ENCODE measurements around the gene GTF2H3.

GTF2H3 gene

DNA sequence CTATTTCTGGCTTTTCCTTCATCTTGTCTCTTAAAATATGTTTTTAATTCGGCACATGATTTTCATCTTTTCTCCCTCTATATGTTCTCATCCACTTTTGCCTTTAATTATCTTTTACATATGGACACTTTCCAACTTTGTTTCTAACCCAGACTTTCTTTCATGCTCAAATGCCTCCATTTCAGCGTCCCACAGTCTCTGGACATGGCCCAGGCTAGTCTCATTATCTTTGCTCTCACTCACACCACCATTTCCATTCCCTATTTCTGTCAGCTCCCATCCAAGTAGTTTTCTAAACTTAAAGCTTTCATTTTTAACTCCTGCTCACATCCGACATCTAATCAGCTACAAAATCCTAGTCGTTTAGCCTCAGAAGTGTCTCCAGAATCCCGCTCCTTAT is 14.8 kb downstream of the GTF2H3 start:
- DNase-seq = no peak

DNA sequence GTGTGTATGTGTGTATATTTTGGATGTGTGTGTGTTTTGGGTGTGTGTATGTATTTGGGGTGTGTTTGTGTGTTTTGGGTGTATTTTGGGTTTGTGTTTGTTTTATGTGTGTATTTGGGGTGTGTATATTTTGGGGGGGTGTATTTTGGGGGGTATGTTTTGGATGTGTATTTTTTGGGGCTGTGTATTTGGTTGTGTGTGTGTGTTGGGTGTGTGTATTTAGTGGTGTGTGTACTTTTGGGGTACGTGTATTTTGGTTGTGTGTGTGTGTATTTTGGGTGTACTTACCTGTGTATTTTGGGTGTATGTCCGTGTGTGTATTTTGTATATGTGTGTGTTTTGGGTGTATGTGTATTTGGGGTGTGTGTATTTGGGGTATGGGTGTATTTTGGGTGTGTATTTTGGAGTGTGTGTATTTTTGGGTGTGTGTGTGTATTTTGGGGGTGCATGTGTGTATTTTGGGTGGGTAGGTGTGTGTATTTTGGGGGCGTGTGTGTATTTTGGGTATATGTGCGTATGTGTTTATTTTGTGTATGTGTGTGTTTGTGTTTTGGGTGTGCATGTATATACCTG is 20.6 kb downstream of the GTF2H3 start:
- DNase-seq = no peak

DNA sequence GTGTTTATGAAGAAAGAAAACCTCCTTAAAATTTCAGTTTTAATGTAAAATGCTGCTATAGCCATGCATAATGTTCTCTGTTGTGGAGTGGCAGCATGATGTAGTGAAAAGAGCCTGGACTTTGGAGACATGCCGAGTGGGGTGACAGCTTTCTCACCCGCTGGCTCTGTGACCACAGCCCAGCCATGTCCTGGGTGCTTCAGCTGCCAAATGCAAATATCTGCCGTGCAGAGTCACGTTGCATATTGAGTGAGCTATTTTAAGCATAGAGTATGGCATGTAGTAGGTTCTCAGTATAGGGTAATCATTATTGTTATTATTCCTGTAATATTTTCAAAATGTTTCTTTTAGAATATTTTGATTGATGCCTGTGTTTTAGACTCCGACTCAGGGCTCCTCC is 21.8 kb downstream of the GTF2H3 start:
- no peak for DNase-seq

DNA sequence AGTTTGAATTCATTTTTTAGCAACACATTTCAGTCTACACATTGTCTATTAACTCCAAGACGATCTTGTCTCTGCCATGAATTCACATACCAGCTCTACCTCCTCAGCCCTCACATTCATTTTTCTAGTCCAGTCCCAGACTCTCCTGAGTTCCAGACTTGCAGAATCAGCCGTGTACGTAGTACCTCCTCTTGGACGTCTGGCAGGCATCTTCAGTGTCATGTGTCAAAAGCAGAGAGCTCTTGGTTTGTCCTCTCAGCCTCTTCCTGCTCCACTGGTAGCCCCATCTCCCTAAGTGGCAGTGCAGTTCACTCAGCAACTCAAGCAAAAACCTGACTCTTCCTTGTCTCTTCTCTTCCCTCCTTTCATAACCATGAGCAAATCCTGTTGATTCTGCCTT is 22.8 kb downstream of the GTF2H3 start:
- no peak for DNase-seq

DNA sequence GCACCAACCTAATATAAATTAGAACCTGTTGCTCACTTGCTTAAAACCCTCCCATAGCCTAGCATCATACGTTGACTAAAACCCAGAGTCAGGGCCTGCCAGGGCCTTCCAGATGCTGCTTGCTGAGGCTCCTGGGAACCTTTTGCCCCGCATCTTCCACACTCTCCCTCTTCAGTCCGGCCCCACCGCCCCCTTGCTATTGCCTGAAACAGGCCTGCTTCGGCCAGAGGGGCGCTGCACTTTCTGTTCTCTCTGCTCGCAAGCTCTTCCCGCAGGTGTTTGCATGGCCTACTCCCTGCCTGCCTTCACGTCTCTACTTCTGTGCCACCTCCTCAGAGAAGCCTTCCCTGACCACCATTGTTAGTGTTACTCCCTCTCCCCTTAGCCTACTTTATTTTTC is 23.6 kb downstream of the GTF2H3 start:
- DNase-seq = no peak

DNA sequence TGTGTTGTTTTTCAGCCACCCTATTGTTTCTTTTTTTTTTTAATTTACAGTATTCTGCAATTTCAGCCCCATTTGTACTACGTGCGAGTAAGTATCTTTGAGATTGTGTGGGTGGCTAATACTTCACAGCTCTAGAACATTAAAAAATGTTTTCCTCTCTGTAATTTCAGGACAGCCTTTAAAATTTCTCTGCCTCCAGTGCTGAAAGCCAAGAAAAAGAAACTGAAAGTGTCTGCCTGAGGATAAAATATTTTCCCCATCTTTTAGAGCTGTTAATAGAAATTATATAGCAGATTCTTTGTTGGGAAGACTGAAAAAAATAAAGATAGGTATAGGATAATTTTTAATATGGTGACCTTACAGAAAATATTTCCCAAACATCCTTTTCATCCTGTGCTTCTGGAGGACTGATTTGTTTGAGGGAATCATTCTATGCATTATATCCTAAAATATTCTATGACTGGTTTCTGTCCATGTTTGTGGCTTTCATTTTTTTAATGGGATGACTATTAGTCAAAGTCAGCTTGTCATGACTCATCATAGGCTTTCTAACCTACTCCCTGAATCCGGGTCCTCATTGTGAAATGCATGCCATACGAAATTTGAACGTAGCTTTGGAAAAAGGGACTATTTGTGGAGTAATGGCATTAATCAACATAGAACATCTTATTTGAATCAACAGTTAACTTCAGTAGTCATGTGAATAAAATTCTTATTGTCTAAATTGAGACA is 26.5 kb downstream of the GTF2H3 start:
- no peak for DNase-seq

DNA sequence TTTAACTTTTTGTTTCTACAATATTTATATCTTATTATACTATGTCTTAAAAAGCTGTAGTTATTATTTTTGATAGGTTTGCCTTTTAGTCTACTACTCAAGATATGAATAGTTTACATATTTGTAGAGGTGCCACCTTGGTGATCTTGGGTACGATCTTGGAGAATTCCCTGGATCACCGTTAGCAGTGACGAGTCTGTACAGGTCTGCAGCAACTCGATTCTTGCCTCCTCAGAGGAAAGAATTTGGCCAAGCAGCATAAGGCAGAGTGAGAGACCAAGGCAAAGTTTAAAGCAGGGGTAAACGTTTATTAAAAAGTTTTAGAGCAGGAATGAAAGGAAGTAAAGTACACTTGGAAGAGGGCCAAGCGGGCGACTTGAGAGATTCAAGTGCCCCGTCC is 34.1 kb downstream of the GTF2H3 start:
- DNase-seq = no peak

DNA sequence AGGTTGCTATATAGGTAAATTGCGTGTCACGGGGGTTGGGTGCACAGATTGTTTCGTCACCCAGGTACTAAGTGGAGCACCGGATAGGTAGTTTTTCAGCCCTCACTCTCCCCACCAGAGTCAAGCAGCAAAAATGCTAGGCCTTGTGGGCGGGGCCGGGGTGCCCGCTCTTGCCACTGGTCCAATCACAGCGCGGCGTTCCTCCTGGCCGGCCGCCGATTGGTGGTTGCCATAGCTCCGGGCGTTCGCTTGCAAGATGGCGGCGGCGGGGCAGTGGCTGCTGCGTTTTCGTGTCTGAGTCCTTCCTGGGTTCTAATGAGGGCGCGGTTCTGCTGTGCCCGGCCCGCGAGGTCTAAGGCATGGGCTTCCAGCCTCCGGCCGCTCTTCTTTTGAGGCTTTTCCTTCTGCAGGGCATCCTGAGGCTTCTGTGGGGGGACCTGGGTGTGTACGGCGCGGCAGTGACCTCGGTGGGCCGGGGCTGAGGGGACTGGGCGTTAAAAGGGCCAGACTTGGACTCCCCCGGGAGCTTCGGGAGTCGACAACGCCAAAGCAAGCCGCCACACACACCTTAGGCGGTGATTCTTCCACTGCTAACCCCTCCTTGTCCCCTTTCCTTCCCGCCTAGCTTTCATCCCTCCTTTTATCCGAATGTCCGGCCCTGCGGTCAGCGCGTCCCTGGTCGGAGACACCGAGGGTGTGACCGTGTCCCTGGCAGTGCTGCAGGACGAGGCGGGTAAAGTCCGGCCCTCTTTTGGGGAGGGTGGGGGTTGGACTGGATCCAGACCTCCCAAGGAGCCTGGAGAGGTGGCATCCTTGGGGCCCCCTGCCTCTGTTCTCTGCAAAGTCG is 37.5 kb downstream of the GTF2H3 start, which contains the start of gene TCTN2:
Gene TCTN2, plus strand, starts transcription at position 232 of the 847 bp plus-strand sequence. Its CDS starts 128 bp downstream, at position 360.
- peak; percentile 91 for DNase-seq

DNA sequence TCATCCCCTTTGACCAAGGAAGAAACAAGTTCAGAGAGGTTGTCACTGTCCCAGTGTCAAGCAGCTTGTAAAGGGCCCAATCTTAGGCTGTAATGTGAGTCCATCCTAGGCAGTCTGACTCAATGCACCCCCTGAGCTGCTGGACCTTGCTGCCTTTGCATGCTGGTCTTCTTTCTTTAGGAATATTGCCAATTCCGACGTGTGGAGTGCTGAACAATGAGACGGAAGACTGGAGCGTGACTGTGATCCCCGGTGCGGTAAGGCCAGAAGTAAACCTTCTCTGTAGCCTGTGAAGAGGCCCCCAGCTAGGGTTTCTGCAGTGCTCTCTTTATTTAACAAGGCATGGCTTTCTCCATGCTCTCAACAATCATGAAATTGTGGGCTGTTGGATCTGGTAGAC is 38.2 kb downstream of the GTF2H3 start:
- no peak for DNase-seq

DNA sequence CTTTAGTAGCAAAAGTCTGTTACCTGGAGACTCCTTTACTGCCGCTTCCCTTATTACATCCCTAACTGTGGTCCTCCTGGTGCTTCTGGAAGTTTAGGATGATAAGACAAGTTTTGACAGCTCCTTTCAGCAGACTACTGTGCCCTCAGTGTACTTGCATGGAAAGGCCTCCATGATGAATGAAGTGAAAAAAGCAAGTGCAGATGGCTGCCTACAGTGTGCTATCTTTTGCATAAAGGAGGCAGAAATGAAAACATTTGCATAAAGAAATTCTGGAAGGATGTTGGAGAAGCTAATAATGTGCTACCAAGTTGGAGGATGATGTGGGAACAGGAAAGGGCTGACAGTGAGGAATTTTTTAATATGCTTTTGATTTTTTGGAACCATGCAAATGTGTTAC is 41.8 kb downstream of the GTF2H3 start:
- DNase-seq = no peak

DNA sequence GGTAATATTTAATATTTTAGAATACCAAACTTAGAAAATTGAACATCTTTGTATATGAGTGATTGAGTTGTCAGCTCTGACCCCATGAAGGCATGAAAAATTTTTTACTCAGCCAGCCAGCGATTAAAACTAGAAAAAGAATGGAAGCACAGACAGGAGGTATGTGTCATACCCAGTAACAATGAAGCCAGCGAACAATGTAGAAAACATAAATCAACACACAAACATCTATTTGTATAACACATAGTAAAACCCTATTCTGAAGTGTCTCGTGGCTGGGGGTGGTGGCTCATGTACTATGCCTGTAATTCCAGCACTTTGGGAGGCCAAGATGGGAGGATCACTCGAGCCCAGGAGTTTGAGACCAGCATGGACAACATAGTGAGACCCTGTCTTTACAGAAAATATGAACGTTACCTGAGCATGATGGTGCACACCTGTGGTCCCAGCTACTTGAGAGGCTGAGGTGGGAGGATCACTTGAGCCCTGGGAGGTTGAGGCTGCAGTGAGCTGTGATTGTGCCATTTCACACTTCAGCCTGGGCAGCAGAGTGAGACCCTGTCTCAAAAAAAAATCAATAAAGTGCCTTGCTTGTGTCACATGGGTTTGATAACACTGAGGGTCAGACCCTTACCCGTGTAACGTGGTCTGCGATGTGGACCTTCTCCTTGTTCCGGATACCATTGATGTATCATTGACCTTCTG is 43.1 kb downstream of the GTF2H3 start:
- DNase-seq = no peak

DNA sequence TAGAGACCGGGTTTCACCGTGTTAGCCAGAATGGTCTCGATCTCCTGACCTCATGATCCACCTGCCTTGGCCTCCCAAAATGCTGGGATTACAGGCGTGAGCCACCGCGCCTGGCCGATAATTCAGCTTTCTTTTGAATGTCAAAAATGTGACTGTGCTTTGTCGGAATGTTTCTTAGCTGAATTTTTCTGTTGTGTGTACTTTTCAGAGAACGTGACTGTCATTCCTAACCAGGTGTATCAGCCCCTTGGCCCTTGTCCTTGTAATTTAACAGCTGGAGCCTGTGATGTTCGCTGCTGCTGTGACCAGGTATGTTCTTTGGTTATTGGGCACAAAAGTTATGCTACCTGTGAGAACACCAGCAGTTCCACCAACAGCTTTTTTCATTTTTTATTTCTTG is 45.4 kb downstream of the GTF2H3 start:
- no peak for DNase-seq

DNA sequence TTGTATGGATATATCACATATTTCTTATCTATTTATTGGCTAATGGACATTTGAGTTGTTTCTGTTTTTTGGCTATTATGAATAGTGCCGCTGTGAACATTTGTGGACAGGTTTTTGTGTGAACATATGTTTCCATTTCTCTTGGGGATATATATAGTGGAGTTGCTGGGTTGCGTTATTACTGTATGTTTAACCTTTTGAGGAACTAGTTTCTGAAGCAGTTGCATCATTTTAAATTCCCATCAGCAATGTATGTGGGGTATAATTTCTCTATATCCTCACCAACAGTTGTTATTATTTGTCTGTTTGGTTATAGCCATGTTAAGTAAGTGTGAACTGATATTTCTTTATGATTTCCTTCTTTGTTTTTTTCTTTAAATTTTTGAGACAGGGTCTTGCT is 48.0 kb downstream of the GTF2H3 start:
- no peak for DNase-seq

DNA sequence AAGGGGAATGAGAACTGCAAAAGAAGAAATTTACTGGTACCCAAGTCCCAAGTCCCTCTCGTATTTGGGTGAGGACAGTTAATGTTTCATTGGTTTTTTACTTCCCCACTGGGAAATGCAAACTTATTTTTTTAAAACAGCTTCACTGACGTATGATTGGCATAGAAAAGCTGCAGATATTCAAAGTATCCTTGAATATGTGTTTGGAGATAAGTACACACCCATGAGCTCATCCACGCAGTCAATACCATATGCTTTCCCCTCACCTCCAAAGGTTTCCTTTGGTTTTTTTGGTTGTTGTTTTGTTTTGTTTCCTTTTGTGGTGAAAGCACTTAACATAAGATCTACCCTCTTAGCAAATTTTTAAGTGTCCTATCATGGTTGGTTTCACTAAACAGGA is 50.3 kb downstream of the GTF2H3 start:
- DNase-seq = no peak

DNA sequence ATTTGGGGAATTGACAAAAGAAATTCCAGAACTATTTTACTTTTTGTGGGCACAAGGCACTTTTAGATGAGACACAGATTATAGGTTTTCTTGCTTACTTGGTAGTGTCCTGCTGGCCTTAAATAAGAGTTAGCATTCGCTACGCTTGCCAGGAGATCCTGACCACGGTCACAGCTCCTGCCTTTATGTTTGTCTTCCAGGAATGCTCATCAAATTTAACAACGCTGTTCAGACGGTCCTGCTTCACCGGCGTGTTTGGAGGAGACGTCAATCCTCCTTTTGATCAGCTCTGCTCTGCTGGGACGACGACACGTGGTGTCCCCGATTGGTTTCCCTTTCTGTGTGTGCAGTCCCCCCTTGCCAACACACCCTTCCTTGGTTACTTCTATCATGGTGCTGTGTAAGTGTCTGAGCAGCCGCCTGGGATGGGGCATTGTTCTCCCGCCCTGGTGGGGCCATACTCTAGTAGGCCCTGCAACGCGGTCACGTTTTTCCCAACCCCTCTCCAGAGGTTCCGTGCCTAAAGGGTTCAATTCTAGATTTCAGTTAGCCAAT is 53.1 kb downstream of the GTF2H3 start:
- DNase-seq = no peak

DNA sequence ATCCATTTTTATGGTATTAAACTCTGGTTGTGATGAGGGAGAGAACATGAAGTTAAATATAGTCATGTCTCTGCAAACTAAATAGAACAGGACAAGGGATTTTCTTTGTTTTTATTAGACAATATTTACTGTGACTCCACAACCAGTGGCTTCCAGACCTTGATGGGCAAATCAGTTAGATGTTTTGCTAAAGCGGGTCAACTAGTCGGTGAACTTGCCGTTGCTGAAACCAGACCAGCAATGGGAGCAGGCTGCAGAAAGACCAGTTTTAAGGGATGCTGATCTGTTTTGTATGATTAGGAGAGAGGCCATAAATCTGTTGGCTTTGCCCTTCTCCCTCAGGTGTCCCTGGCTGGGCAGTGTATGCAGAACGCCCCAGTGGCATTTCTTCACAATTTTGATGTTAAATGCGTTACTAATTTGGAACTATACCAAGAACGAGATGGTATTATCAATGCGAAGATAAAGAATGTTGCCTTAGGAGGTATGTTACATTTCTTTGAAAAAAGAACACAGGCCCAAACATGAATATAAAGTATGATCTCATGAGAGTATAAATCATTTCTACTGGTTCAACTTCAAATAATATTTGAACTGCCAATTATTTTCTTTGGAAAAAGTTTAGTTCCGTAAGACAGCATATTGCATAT is 56.7 kb downstream of the GTF2H3 start:
- no peak for DNase-seq

DNA sequence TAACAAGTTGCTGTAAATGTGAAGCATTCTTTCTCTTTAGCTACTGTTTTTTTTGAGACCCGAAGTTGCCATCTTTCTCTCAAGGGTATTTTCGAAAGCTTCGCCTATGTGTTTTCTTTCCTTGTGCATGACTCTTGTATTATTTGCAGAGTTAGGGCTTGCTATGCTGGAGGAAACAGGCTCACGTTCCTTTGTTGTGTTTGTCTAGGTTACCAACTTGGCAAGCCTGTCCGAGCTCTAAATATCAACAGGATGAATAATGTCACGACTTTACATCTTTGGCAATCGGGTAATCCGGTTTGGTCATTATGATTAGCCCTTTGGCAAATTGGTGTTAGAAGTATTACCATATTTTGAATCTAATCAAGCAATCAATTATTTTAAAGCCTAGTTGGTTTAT is 62.6 kb downstream of the GTF2H3 start:
- no peak for DNase-seq

DNA sequence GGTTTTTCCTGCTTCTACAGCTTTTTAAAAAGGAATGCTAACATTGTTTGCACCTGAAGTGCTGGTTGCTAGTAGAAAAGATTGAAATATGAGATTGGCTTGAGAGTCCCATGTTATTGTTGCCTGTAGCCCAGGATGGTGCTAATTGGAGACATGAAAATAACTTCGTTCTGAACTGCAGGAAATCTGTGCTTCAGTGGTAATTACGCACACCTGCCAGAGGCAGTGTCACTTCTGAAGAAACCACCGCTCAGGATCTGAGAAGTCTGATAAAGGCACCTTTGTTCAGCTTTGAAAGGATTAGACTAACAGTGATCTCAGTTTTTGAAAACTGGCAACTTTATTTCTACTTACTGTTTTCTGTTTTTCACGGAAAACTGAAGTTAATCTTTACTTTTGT is 63.0 kb downstream of the GTF2H3 start:
- DNase-seq = no peak

DNA sequence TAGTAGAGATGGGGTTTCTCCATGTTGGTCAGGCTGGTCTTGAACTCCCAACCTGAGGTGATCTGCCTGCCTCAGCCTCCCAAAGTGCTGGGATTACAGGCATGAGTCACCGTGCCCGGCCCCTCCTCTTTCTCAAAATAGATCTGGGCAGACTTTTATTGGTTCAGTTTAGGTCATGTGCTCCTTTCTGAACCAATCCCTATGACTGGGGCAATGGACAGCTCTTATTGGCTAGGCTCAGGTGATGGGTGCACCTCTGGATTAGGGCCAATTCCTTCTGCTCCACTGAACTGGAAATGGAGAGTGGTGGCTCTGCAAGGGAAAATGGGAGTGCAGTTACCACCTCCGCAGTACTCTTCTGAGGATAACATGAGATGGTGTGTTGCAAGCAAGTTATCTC is 72.3 kb downstream of the GTF2H3 start:
- no peak for DNase-seq

DNA sequence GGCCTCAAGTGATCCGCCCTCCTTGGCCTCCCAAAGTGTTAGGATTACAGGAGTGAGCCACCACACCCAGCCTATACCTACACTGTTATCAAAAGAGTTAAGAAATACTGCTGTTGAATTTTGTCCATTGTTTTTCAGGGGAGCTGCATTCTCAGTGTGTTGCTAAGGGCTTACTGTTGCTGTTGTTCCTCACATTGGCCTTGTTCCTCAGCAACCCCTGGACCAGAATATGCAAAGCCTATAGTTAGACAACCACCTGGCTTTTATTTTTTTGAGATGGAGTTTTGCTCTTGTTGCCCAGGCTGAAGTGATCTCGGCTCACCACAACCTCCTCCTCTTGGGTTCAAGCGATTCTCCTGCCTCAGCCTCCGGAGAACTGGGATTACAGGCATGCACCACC is 73.8 kb downstream of the GTF2H3 start:
- no peak for DNase-seq
